HG03432 (cell line): ENCODE measurements around the gene UBE3D.
"Not testable (repeated sequence)": the region's sequence is repeated elsewhere in the genome, so short reads cannot be mapped to it uniquely, and the experiment has no call there.

ENCODE experiments used
- ATAC-seq: cut with Tn5 transposase; IDR thresholded peaks from one replicate; pipeline ENCODE4 v1.9.1; 2021; ENCODE audit warnings: mild to moderate bottlenecking, moderate library complexity; ENCODE audit not compliant: unreplicated experiment

Gene UBE3D

DNA sequence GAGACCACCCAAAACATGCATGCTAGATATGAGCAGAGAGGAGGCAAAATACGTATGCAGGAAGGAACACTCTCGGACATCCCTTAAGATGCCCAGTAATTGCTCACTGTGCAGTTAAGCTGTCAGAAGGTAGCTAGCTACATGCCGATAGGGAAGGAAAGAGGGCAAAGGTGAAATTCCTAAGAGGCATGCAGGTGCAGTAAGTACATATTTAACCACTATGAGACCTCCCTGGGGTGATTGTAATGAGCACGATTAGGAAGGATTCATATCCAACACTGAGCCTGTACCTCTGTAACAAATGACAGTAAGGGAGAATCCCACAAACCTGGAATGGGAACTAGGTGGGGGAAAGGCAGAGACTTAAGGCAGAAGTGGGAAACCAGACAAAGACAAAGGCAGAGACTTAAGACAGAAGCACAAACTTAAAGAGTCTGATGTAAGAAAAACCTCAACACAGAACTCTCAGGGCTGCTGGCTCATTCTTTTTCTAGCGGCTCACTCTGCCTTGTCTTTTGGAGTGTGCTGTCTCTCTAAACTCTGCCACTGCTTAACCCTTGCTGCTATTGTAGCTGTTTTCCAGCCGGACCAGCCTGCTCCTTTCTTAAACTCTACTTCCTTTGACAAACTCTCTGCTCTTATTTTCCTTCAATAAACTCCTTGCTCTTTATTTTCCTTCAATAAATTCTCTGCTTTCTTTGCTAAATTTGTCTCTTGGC, 148.1 kb downstream of the UBE3D start:
- no peak for ATAC-seq

DNA sequence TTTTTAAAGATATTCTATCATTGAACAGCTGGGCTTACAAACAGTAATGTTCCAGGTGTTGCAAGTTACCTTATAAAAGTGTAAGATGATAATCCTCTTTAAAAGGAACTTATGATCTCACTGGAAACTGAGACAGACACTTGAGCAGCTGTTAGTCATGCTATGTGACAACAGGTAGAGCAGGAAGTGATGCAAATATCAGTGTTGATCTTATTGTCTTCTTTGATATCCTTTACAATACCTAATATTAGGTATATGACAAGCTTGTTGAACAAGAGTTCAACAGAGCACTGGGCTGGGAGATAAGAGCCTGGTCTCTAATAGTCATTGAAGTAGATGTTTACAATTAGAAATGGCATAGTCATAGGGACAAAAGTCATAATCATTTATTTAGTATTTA, 150.0 kb downstream of the UBE3D start:
- no peak for ATAC-seq

DNA sequence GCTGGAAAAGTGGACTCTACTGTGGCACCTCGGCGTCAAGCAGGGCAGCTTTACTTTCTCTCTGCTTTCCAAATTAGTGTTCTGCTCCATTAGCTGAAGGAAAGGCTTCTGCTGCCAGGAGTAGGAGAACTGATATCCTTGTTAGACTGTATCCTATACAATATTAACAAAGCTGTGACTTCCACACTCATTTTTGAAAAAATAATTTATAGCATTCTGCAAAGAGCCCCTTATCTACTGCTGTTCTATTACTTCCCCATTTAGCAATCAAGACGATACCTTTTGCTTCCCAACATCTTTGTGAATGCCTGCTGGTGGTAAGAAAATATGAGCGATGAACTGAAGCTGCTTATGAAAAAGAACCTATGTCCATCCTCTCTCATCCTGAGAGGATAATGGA, 151.1 kb downstream of the UBE3D start:
- ATAC-seq: no peak

GRCh38 chr6:82910820-82911219, 154.8 kb downstream of the UBE3D start:
- ATAC-seq: no peak

DNA sequence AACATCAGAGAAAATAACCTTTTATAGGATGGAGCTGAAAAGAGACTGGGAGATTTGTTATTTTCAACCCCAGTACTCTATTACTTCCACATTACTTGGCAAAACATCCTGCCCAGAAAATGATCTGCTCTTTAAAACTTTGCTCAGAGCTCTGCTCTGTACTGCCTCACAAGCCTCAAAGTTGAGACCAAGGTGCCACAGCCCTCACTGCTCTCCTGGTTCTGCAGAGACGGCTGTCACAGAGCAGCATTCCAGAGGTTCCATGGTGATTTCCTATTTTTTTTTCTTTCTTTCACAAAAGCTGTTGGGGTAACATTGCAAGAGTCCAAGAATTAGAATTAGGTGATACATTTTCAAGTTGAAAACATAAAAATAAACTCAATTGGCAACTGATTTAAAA, 155.2 kb downstream of the UBE3D start:
- ATAC-seq: no peak

DNA sequence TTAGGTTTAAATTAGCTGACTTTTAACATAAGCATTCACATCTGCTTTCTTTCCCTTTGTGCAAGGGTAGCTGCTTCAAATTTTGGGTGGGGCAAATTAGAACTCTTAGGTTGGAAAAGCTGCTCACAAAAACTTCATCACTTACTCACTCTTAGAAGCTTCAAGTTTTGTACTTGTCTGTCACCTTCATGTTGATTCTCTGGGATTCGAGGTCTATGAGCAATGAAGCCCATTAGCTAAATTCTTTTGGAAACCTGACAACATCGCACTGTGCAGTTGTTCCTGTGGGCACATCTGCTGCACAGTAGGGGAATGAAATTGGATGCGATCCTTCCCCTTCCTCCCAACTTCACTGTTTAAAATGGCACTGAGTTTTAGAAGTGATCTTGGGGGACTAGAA, 156.1 kb downstream of the UBE3D start:
- no peak for ATAC-seq

- no peak for ATAC-seq
Observed at GRCh38 chr6:82908661-82909060, 157.0 kb downstream of the UBE3D start.

DNA sequence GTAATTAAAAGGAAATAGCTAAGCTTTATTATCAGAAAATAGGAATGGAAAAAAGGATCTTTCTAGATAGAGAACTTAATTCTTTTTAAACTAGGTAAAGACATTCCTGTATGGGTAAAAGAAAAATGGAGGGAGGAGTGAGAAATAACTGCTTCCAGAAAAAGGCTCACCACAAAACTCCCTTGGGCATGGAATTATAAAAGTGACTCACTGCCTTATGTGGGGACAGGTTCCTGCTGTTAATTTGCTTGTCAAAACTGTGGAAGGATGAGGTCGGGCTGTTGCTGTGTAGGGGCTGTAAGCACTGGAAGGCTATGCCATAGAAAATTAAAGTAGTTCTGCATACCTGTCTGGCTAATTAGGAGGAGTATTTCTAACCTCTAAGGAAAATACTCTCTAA, 158.7 kb downstream of the UBE3D start:
- no peak for ATAC-seq

GRCh38 chr6:82906489-82906888, 159.2 kb downstream of the UBE3D start:
- ATAC-seq: no peak

- ATAC-seq: no peak
Observed at GRCh38 chr6:82904860-82905259, 160.8 kb downstream of the UBE3D start.

- no peak for ATAC-seq
Observed at GRCh38 chr6:82904257-82904656, 161.4 kb downstream of the UBE3D start.

- no peak for ATAC-seq
Observed at GRCh38 chr6:82902290-82902689, 163.4 kb downstream of the UBE3D start.

DNA sequence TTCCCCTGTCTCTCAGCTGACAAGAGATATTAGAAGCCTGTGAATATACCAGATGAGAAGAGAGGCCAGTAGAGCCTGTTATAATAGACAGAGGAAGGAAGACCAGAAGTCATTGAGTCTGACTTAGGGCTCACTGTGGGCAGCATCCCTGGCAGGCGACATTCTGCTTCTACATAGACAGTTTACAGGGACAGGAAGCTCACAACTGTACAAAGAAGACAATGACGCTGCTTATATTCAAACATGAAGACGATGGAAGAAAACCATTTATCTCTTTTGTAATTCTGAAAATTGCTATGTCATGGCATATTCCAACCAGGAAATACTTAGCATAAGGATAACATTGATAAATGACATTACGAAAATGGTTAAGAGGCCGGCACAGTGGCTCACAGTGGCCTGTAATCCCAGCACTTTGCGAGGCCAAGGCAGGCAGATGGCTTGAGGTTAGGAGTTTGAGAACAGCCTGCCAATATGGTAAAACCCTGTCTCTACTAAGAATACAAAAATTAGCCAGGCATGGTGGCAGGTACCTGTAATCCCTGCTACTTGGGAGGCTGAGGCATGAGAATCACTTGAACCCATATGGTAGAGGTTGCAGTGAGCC, 170.9 kb downstream of the UBE3D start:
- no peak for ATAC-seq

DNA sequence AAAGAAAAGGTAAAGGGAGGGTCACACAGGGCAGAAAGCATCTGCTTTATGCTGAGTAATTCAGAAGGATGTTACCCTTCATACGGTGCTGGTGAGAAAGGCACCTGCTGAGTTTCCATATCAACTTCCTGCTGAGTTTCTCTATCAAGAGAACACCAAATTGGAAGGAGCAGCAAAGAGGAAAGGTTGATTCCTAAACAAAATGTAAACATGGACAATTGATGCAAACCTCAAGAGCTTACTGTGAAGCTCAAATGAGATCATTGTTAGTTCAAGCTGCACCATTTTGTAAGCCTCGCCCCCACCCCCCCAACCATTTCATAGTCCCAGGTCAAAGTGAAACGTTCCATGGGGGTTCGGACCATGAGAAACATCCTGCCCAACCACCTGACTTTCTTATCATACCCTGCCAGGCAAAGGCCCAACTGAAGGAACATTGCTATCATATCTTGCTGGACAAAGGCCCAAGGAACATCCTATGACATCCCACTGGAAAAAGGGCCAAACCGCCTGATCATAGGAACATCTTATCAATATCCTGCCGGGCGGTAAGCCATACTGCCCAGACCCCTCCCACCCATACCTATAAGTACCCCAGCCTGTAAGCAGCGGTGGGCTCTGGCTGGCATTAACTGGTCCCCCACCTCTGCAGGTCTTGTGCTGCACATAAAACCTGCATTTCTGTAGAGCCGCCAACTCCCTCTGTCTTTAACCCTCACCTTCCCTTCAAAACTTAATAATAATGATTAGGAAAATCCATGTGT, 171.6 kb downstream of the UBE3D start:
- ATAC-seq: no peak

- not testable (repeated sequence) for ATAC-seq
Observed at GRCh38 chr6:82891503-82891902, 174.1 kb downstream of the UBE3D start.

DNA sequence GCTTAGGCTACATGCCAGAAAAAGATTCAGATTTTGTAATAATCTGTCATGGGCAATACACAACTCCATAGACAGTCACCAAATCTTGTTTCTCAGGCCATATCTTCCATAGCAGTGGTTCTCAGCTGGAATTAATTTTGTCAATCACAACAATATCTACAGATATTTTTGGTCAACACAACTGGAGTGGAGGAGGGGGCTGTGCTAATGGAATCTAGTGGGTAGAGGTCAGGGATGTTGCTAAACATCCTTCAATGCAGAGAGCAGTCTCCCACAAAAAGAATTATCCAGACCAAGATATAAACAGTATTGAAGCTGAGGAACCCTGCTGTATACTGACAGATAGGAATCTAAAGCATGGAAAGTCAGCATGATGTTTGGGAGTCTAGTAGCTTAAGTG, 174.6 kb downstream of the UBE3D start:
- ATAC-seq: no peak

DNA sequence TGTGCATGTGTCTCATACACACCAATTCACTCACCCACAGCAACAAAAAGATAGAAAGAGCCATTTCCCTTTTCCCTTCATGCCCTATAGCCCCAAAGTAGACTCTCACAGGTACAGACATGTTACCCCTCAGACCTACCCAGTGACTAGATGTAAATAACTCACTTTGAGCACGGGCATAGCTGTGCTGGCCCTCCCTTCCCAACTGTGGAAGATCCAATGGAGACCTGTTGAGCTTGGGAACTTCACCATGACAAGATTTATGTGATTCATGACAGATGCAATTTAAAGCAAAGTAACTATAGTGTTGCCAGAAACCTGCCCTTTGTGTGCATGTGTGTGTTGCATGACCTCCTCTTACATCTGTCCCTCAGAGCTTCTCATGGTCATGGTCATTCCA, 175.4 kb downstream of the UBE3D start:
- no peak for ATAC-seq

DNA sequence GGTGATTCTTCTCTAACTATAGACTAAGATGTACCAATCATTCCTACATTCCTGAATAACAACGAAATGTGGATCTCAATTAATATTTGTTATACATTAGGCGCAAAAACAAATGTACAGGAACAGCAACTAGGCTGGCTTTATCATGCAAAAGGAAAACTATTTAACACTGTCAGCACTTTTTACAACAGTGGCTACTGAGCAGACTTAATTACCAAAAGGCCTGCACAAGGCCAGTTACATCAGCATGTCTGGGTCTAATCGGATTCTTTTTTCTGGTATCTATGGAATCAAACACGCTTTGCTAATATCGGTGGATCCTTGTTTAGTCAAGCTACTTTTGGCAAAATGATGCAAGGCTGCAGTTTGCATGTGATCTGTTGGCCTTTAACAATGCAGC, 176.5 kb downstream of the UBE3D start:
- no peak for ATAC-seq

GRCh38 chr6:82882363-82883023, 183.1 kb downstream of the UBE3D start:
- ATAC-seq: no peak

DNA sequence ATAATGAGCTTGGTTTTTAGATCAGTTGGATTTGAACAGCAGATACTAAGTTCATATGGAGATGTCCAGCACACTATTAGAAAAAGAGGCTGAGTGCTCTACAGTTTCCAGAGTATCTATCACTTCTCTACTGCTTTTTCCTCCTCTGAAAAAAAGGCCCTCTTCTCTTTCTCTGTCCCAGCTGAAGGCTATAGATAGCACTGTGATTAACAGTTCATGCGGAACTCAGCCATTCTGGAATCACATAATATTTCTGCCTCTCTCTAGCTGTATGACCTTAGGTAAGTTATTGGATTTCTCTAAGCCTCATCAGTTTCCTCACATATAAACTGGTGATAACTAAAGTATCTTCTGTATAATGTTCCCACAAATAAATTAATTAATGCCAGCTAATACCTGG, 184.1 kb downstream of the UBE3D start:
- no peak for ATAC-seq

DNA sequence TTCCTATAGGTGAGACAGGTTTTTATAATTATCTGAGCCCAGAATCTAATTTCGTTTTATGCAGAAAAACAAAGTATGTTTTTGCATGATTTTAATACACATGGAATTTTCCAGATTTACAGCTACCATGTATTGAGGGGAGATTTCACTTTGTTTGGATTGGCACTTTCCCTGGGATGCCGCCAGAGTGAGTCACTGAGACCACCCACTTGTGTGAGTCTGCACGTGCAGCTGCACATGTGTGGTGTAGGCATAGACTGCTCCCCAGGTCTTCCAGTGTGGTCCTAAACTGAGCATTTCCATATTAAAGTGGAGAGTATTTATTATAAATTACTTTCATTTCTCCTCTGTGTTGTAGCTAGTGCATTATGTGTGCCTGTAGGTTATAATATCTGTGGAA, 186.8 kb downstream of the UBE3D start:
- ATAC-seq: no peak
